ENCODE results near the gene ABCA9. TPM values are rescaled to one million over a fixed set of nuclear protein-coding genes. Genes with fewer than 3 reads are reported as not detected.

ABCA9 gene
- total and polyA plus RNA-seq, 9 of the 15 experiments (the other 6 are each of a cell fraction or from before 2014, with no cell fraction given), result 0.04 TPM; not detected in 8

DNA sequence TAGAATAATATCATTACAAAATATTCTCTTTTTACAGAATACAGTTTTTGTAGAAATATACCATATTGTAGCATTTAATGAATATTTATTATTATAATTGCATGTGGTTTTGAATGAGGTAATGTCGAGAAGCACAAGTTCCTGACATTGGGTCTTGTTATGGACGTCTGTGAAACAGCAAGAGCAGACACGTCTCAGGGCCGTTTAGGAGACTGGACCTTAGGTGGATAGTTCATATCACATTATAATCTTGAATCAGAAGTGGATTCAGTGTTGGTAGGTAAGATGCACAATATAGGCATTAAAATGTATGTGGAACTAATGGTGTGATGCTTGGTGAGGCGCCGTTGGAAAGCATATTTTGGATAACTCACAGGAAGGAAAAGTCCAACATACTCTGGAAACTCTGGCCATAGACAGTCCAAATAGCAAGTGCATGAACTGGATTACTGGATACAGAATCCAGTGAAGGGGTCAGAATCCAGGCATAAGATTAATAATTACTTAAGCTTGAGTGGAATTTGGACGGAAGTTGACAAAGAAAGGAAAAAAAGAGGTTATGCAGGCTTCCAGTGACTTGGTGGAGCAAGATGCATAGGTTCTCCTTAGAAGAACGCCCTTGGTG, 122.7 kb downstream of the ABCA9 start:
- H3K4me3 ChIP-seq, result no peak overlapping the region
- no peak for FAIRE-seq
- no peak for ATAC-seq
- H3K9ac ChIP-seq (ENCODE audit: insufficient read depth in 1 of 2, low read depth in 2 of 2, low read length in 2 of 2), result no peak overlapping the region
- ChIA-PET CTCF (ENCODE audit: low intra/inter-chr PET ratio) (no interaction called here), POLR2A (no interaction called here)
- no peaks in the 10 kb centered on the region for H3K27me3 ChIP-seq (ENCODE audit: control insufficient read depth in 2 of 2, insufficient read depth in 2 of 2, low read length in 2 of 2)
- no TSS peak for BruUV-seq (replicated peaks)
- in situ Hi-C loops (cut with MboI) (no loop called here), intact Hi-C loops (cut with micrococcal nuclease) (no loop called here)
- H2AFZ ChIP-seq (ENCODE audit: low read depth, low read length), result no peak overlapping the region
- H3K27ac ChIP-seq (ENCODE audit: extremely low read depth, low read depth, low read length), result no peak overlapping the region
- H3K36me3 ChIP-seq (ENCODE audit: control insufficient read depth, insufficient read depth, low read length), result no peaks in the 10 kb centered on the region
- H3K9me3 ChIP-seq (replicated peaks; ENCODE audit: control insufficient read depth, insufficient read depth, low read depth, low read length), result no peaks in the 10 kb centered on the region
- TF ChIP-seq GTF2F1 (IDR thresholded peaks at IDR 0.05; ENCODE audit: low read depth, low read length) (no peak), ESRRA (IDR thresholded peaks at IDR 0.05; ENCODE audit: borderline replicate concordance, low read depth) (no peak)
- H3K4me1 ChIP-seq (replicated peaks in 1 of 2; ENCODE audit: control insufficient read depth in 2 of 2, insufficient read depth in 2 of 2, low read length in 2 of 2), result no peaks in the 10 kb centered on the region
- no peaks in the 10 kb centered on the region for H3K9me1 ChIP-seq (ENCODE audit: control insufficient read depth, insufficient read depth, low read length)
- no peaks in the 10 kb centered on the region for H4K20me1 ChIP-seq (replicated peaks; ENCODE audit: control insufficient read depth, insufficient read depth, low read length)
- no peaks in the 10 kb centered on the region for H3K79me2 ChIP-seq (ENCODE audit: control insufficient read depth, insufficient read depth, low read length)
- no peak overlapping the region for H3K4me2 ChIP-seq (ENCODE audit: insufficient read depth, low read length)
- WGBS (ENCODE audit: insufficient coverage, low coverage, missing lambda C conversion rate), result 45% methylated on average over 8 of the region's 8 CpGs
- no peak for DNase-seq (ENCODE audit: extremely low read depth in 1 of 4, low spot score in 3 of 4)

DNA sequence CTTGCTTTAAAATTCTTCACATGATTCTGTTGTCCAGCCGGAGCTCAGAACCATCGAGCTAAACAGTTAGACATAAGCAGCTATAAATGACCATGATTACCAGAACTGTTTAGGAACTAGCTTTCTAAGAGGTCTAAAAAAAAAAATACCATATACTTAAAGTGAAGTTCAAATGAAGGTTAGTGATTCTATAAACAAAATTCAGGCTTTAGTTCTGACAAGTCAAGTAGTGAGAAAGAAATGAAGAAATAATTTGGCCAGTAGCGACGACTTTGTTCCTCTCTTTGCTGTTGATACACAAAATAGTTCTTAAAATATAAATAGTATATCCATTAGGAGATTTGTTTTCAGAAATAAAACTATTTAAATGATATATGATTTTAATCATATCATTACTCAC, 133.2 kb downstream of the ABCA9 start:
- H3K4me1 ChIP-seq (replicated peaks in 1 of 2; ENCODE audit: control insufficient read depth in 2 of 2, insufficient read depth in 2 of 2, low read length in 2 of 2), result no peaks in the 10 kb centered on the region
- no peaks in the 10 kb centered on the region; the same call in 2 of the 3 replicates for H3K36me3 ChIP-seq (ENCODE audit: control insufficient read depth, insufficient read depth, low read length)
- 66% methylated on average over 4 of the region's 4 CpGs for WGBS (ENCODE audit: insufficient coverage, low coverage, missing lambda C conversion rate)
- no peaks in the 10 kb centered on the region for H3K79me2 ChIP-seq (ENCODE audit: control insufficient read depth, insufficient read depth, low read length)
- no peaks in the 10 kb centered on the region for H3K9me3 ChIP-seq (replicated peaks; ENCODE audit: control insufficient read depth, insufficient read depth, low read depth, low read length)
- intact Hi-C loops (cut with micrococcal nuclease) (no loop called here), in situ Hi-C loops (cut with MboI) (no loop called here)
- ATAC-seq (no peak), DNase-seq (ENCODE audit: extremely low read depth in 1 of 4, low spot score in 3 of 4) (no peak), FAIRE-seq (no peak)
- TF ChIP-seq, protein P1, sequence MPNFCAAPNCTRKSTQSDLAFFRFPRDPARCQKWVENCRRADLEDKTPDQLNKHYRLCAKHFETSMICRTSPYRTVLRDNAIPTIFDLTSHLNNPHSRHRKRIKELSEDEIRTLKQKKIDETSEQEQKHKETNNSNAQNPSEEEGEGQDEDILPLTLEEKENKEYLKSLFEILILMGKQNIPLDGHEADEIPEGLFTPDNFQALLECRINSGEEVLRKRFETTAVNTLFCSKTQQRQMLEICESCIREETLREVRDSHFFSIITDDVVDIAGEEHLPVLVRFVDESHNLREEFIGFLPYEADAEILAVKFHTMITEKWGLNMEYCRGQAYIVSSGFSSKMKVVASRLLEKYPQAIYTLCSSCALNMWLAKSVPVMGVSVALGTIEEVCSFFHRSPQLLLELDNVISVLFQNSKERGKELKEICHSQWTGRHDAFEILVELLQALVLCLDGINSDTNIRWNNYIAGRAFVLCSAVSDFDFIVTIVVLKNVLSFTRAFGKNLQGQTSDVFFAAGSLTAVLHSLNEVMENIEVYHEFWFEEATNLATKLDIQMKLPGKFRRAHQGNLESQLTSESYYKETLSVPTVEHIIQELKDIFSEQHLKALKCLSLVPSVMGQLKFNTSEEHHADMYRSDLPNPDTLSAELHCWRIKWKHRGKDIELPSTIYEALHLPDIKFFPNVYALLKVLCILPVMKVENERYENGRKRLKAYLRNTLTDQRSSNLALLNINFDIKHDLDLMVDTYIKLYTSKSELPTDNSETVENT (CRISPR knock-in tag; IDR thresholded peaks at IDR 0.05), result no peak
- TF ChIP-seq, protein P2, sequence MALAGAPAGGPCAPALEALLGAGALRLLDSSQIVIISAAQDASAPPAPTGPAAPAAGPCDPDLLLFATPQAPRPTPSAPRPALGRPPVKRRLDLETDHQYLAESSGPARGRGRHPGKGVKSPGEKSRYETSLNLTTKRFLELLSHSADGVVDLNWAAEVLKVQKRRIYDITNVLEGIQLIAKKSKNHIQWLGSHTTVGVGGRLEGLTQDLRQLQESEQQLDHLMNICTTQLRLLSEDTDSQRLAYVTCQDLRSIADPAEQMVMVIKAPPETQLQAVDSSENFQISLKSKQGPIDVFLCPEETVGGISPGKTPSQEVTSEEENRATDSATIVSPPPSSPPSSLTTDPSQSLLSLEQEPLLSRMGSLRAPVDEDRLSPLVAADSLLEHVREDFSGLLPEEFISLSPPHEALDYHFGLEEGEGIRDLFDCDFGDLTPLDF (CRISPR knock-in tag; IDR thresholded peaks at IDR 0.05), result no peak
- TF ChIP-seq NONO (IDR thresholded peaks at IDR 0.05; ENCODE audit: low read depth in 2 of 2, low read length in 1 of 2) (no peak), SETDB1 (IDR thresholded peaks at IDR 0.05; ENCODE audit: low read length) (no peak), BHLHE40 (IDR thresholded peaks at IDR 0.05; ENCODE audit: low read length) (no peak), CBFA2T3 (IDR thresholded peaks at IDR 0.05) (no peak)
- TF ChIP-seq, protein P3, sequence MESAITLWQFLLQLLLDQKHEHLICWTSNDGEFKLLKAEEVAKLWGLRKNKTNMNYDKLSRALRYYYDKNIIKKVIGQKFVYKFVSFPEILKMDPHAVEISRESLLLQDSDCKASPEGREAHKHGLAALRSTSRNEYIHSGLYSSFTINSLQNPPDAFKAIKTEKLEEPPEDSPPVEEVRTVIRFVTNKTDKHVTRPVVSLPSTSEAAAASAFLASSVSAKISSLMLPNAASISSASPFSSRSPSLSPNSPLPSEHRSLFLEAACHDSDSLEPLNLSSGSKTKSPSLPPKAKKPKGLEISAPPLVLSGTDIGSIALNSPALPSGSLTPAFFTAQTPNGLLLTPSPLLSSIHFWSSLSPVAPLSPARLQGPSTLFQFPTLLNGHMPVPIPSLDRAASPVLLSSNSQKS (CRISPR knock-in tag; IDR thresholded peaks at IDR 0.05), result no peak
- TF ChIP-seq, protein P4, sequence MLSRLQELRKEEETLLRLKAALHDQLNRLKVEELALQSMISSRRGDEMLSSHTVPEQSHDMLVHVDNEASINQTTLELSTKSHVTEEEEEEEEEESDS (CRISPR knock-in tag; IDR thresholded peaks at IDR 0.05), result no peak
- H3K4me2 ChIP-seq (ENCODE audit: insufficient read depth, low read length), result no peak overlapping the region
- no peak overlapping the region for H3K27ac ChIP-seq (ENCODE audit: extremely low read depth, low read depth, low read length)
- H3K27me3 ChIP-seq (ENCODE audit: control insufficient read depth in 2 of 2, insufficient read depth in 2 of 2, low read length in 2 of 2), result no peaks in the 10 kb centered on the region
- no peaks in the 10 kb centered on the region for H3K9me1 ChIP-seq (ENCODE audit: control insufficient read depth, insufficient read depth, low read length)
- no peak overlapping the region for H3K9ac ChIP-seq (ENCODE audit: insufficient read depth in 1 of 2, low read depth in 2 of 2, low read length in 2 of 2)
- no TSS peak for BruUV-seq (replicated peaks)
- H2AFZ ChIP-seq (ENCODE audit: low read depth, low read length), result no peak overlapping the region
- H3K4me3 ChIP-seq, result no peak overlapping the region
- POLR2A ChIA-PET, result no interaction called here
- CTCF ChIA-PET (ENCODE audit: low intra/inter-chr PET ratio), result no interaction called here
- no peaks in the 10 kb centered on the region for H4K20me1 ChIP-seq (replicated peaks; ENCODE audit: control insufficient read depth, insufficient read depth, low read length)
